ENCODE data around the gene PAXX. TPM values are rescaled to one million over a fixed set of nuclear protein-coding genes. Genes with fewer than 3 reads are reported as not detected.

The PAXX gene
- total and polyA plus RNA-seq, 9 of the 15 experiments (the other 6 are each of a cell fraction or from before 2014, with no cell fraction given), result 1.2 to 175 (median 38.5) TPM

DNA sequence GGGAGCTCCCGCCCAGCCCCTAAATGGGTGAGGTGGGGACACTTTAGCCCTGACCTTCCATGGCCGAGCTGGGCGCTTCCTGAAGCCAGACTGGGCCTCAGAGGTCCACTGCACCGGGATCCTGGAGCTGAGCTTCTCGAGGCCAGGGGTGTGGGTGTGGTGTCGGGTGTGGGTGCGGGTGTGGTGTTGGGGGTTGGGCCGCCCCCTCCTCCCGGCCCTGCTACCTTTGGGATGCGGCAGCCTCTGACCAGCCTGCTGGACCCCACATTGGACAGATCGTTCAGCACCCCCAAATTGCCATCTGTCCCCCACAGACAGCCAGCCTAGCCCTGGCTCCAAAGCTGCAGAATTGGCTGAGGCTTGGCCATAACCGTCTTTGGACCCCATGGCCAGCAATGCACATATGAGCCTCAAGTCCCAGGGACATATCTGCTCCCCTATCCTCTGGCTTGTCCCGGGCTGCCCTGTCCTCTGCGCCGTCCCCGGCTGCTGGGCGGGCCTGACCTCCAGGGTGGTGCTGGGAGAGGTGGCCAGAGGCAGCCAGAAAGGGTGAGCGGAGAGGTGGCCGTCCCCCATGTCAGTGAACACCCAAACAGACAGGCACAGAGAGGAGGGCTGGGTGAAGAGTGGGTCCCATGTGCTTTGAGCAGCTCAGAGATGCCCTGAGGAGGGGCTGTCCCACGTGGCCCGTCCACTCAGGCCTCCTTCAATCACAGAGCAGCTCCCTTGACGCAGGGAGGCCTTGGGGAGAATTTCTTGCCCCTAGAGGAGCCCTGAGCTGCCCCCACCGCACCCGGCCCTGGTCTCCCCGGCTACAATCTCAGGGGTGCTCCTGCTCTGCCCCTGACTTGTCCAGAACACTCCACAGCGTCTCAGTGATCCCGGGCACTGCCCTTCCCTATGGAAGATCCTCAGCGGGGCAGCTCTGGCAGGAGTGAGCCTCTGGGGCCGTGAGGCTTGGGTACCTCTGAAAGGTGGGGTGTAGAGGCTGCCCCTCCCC lies 18.3 kb upstream of the PAXX start:
- FAIRE-seq, result no peak
- no TSS peak for BruUV-seq (replicated peaks)
- ATAC-seq, result no peak
- Histone ChIP-seq H3K27me3 (ENCODE audit: control insufficient read depth in 2 of 2, insufficient read depth in 2 of 2, low read length in 2 of 2) (no peaks in the 10 kb centered on the region), H2AFZ (ENCODE audit: low read depth, low read length) (no peak overlapping the region), H3K9me3 (replicated peaks; ENCODE audit: control insufficient read depth, insufficient read depth, low read depth, low read length) (no peaks in the 10 kb centered on the region), H3K4me1 (replicated peaks in 1 of 2; ENCODE audit: control insufficient read depth in 2 of 2, insufficient read depth in 2 of 2, low read length in 2 of 2) (peaks cover 0 to 90% of the 10 kb centered on the region in 2 experiments; a peak in 4 of 5 replicates), H3K9ac (ENCODE audit: insufficient read depth in 1 of 2, low read depth in 2 of 2, low read length in 2 of 2) (peak overlapping the region in 1 of 2 experiments; percentile 73; a peak in 2 of 4 replicates), H3K4me3 (no peak overlapping the region), H3K79me2 (ENCODE audit: control insufficient read depth, insufficient read depth, low read length) (no peaks in the 10 kb centered on the region), H3K9me1 (ENCODE audit: control insufficient read depth, insufficient read depth, low read length) (no peaks in the 10 kb centered on the region), H4K20me1 (replicated peaks; ENCODE audit: control insufficient read depth, insufficient read depth, low read length) (no peaks in the 10 kb centered on the region), H3K36me3 (ENCODE audit: control insufficient read depth, insufficient read depth, low read length) (no peaks in the 10 kb centered on the region), H3K27ac (ENCODE audit: extremely low read depth, low read depth, low read length) (no peak overlapping the region), H3K4me2 (ENCODE audit: insufficient read depth, low read length) (no peak overlapping the region)
- ChIA-PET POLR2A (interaction anchor here (0.6 to 1.6 kb wide), 6 partner anchors 9 to 470 kb away, joined by 3 to 6 read pairs (median 4); partner anchors contain the start of gene PAXX), CTCF (ENCODE audit: low intra/inter-chr PET ratio) (no interaction called here)
- intact Hi-C loops (cut with micrococcal nuclease) (loop anchor here (2.0 kb wide), 1 partner anchor 61 kb away; no protein-coding TSS in a partner anchor), in situ Hi-C loops (cut with MboI) (no loop called here)
- 50% methylated on average over 25 of the region's 29 CpGs for WGBS (ENCODE audit: insufficient coverage, low coverage, missing lambda C conversion rate)
- peak in 2 of 4 experiments; percentile 43 to 44 for DNase-seq (ENCODE audit: extremely low read depth in 1 of 4, low spot score in 3 of 4)
- TF ChIP-seq ZNF785 (CRISPR knock-in tag; IDR thresholded peaks at IDR 0.05), result no peak
- TF ChIP-seq EP300 (IDR thresholded peaks at IDR 0.05; ENCODE audit: low read length), result no peak
- no peak for TF ChIP-seq TARDBP (IDR thresholded peaks at IDR 0.05)
- TF ChIP-seq SRSF7 (optimal IDR thresholded peaks at IDR 0.05; ENCODE audit: low read depth, low read length), result no peak
- TF ChIP-seq KLF13 (tag; IDR thresholded peaks at IDR 0.05; ENCODE audit: borderline replicate concordance, low read depth), result no peak
- no peak for TF ChIP-seq PCBP1 (IDR thresholded peaks at IDR 0.05; ENCODE audit: low read depth, low read length, poor library complexity, severe bottlenecking)
- TF ChIP-seq RBM34 (IDR thresholded peaks at IDR 0.05; ENCODE audit: borderline replicate concordance, insufficient read depth, low read length), result no peak
- no peak for TF ChIP-seq FOSL1 (tag; conservative IDR thresholded peaks at IDR 0.05)
- TF ChIP-seq, protein P1, sequence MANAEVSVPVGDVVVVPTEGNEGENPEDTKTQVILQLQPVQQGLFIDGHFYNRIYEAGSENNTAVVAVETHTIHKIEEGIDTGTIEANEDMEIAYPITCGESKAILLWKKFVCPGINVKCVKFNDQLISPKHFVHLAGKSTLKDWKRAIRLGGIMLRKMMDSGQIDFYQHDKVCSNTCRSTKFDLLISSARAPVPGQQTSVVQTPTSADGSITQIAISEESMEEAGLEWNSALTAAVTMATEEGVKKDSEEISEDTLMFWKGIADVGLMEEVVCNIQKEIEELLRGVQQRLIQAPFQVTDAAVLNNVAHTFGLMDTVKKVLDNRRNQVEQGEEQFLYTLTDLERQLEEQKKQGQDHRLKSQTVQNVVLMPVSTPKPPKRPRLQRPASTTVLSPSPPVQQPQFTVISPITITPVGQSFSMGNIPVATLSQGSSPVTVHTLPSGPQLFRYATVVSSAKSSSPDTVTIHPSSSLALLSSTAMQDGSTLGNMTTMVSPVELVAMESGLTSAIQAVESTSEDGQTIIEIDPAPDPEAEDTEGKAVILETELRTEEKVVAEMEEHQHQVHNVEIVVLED (CRISPR knock-in tag; IDR thresholded peaks at IDR 0.05), result no peak
- no peak for TF ChIP-seq PHB2 (IDR thresholded peaks at IDR 0.05; ENCODE audit: low read depth)
- no peak for TF ChIP-seq ETS2 (tag; IDR thresholded peaks at IDR 0.05; ENCODE audit: borderline replicate concordance, poor library complexity, severe bottlenecking)
- no peak for TF ChIP-seq MITF (IDR thresholded peaks at IDR 0.05)
- no peak for TF ChIP-seq ZMIZ1 (IDR thresholded peaks at IDR 0.05; ENCODE audit: low read depth in 2 of 2, low read length in 2 of 2)

All from K562 (cell line).